ENCODE data around the gene TXNDC11. TPM values are rescaled to one million over a fixed set of nuclear protein-coding genes. Genes with fewer than 3 reads are reported as not detected.

Gene TXNDC11
- total RNA-seq, 2 experiments from 2014 or later: 111 to 112 TPM

- no peaks in the 10 kb centered on the region for H3K9me3 Mint-ChIP-seq
- H3K27me3 ChIP-seq (ENCODE audit: control insufficient read depth in 1 of 2, insufficient read depth in 2 of 2, low read length in 2 of 2): no peaks in the 10 kb centered on the region
- DNase-seq (no peak), ATAC-seq (ENCODE audit: poor library complexity) (no peak)
- peaks cover 12% of the 10 kb centered on the region for H3K4me1 ChIP-seq (ENCODE audit: insufficient read depth, low read length)
- no peak overlapping the region for H3K27ac Mint-ChIP-seq
- H3K9me3 ChIP-seq (ENCODE audit: control insufficient read depth in 1 of 2, insufficient read depth in 1 of 2, low read length in 2 of 2): no peaks in the 10 kb centered on the region
- no peak for TF ChIP-seq CTCF (IDR thresholded peaks at IDR 0.05)
- H3K27ac ChIP-seq (ENCODE audit: low read depth in 1 of 2, low read length in 2 of 2): no peak overlapping the region
- no peaks in the 10 kb centered on the region for H3K27me3 Mint-ChIP-seq
- CTCF ChIA-PET: no interaction called here
- peaks cover 100% of the 10 kb centered on the region for H3K36me3 Mint-ChIP-seq (ENCODE audit: low read depth)
- intact Hi-C loops (cut with DNase I, micrococcal nuclease): loop anchor here in 1 of 2 experiments (2.0 kb wide), 1 partner anchor 20 kb away; no protein-coding TSS in a partner anchor
- H3K36me3 ChIP-seq (ENCODE audit: insufficient read depth, low read length): peaks cover 71% of the 10 kb centered on the region
- no peak overlapping the region for H3K4me3 Mint-ChIP-seq
- POLR2A ChIA-PET: no interaction called here
- peaks cover 54% of the 10 kb centered on the region for H3K4me1 Mint-ChIP-seq (ENCODE audit: low read depth)
- no peak overlapping the region for H3K4me3 ChIP-seq (ENCODE audit: low read length)
These were observed 50.0 kb downstream of the TXNDC11 start for GRCh38 chr16:11692651-11693050.

- peaks cover 53% of the 10 kb centered on the region for H3K4me1 Mint-ChIP-seq (ENCODE audit: low read depth)
- H3K27ac Mint-ChIP-seq: no peak overlapping the region
- DNase-seq (no peak), ATAC-seq (ENCODE audit: poor library complexity) (no peak)
- Histone ChIP-seq H3K27ac (ENCODE audit: low read depth in 1 of 2, low read length in 2 of 2) (no peak overlapping the region), H3K9me3 (ENCODE audit: control insufficient read depth in 1 of 2, insufficient read depth in 1 of 2, low read length in 2 of 2) (no peaks in the 10 kb centered on the region), H3K27me3 (ENCODE audit: control insufficient read depth in 1 of 2, insufficient read depth in 2 of 2, low read length in 2 of 2) (no peaks in the 10 kb centered on the region), H3K4me3 (ENCODE audit: low read length) (no peak overlapping the region), H3K4me1 (ENCODE audit: insufficient read depth, low read length) (peaks cover 7% of the 10 kb centered on the region), H3K36me3 (ENCODE audit: insufficient read depth, low read length) (peaks cover 71% of the 10 kb centered on the region)
- no peaks in the 10 kb centered on the region for H3K9me3 Mint-ChIP-seq
- H3K4me3 Mint-ChIP-seq: no peak overlapping the region
- ChIA-PET CTCF (no interaction called here), POLR2A (interaction anchor here (1.6 kb wide), 1 partner anchor 23 kb away, joined by 4 read pairs; no protein-coding TSS in a partner anchor)
- TF ChIP-seq CTCF (IDR thresholded peaks at IDR 0.05): no peak
- intact Hi-C loops (cut with DNase I, micrococcal nuclease): loop anchor here in 1 of 2 experiments (2.0 kb wide), 1 partner anchor 19 kb away; no protein-coding TSS in a partner anchor
- no peaks in the 10 kb centered on the region for H3K27me3 Mint-ChIP-seq
- peaks cover 100% of the 10 kb centered on the region for H3K36me3 Mint-ChIP-seq (ENCODE audit: low read depth)
These were observed 50.5 kb downstream of the TXNDC11 start for GRCh38 chr16:11692171-11692570.

GRCh38 chr16:11691771-11692170 is 50.9 kb downstream of the TXNDC11 start:
- no peaks in the 10 kb centered on the region for H3K9me3 Mint-ChIP-seq
- peaks cover 53% of the 10 kb centered on the region for H3K4me1 Mint-ChIP-seq (ENCODE audit: low read depth)
- intact Hi-C loops (cut with DNase I, micrococcal nuclease): loop anchor here in 1 of 2 experiments (2.0 kb wide), 1 partner anchor 19 kb away; no protein-coding TSS in a partner anchor
- H3K36me3 ChIP-seq (ENCODE audit: insufficient read depth, low read length): peaks cover 71% of the 10 kb centered on the region
- CTCF ChIA-PET: interaction anchor here (4.7 kb wide), 1 partner anchor 160 kb away, joined by 14 read pairs; no protein-coding TSS in a partner anchor
- H3K27ac ChIP-seq (ENCODE audit: low read depth in 1 of 2, low read length in 2 of 2): no peak overlapping the region
- H3K27me3 Mint-ChIP-seq: no peaks in the 10 kb centered on the region
- no peaks in the 10 kb centered on the region for H3K9me3 ChIP-seq (ENCODE audit: control insufficient read depth in 1 of 2, insufficient read depth in 1 of 2, low read length in 2 of 2)
- no peak overlapping the region for H3K27ac Mint-ChIP-seq
- DNase-seq: no peak
- H3K4me3 ChIP-seq (ENCODE audit: low read length): no peak overlapping the region
- POLR2A ChIA-PET: interaction anchor here (1.6 kb wide), 1 partner anchor 23 kb away, joined by 4 read pairs; no protein-coding TSS in a partner anchor
- peaks cover 6% of the 10 kb centered on the region for H3K4me1 ChIP-seq (ENCODE audit: insufficient read depth, low read length)
- H3K4me3 Mint-ChIP-seq: no peak overlapping the region
- ATAC-seq (ENCODE audit: poor library complexity): no peak
- no peak for TF ChIP-seq CTCF (IDR thresholded peaks at IDR 0.05)
- peaks cover 100% of the 10 kb centered on the region for H3K36me3 Mint-ChIP-seq (ENCODE audit: low read depth)
- H3K27me3 ChIP-seq (ENCODE audit: control insufficient read depth in 1 of 2, insufficient read depth in 2 of 2, low read length in 2 of 2): no peaks in the 10 kb centered on the region
